HepG2 (cell line): ENCODE data around the gene HMCN1. TPM values are rescaled to one million over a fixed set of nuclear protein-coding genes. Genes with fewer than 3 reads are reported as not detected.

Experiments
- ATAC-seq: fragments of 200-7000 bp; cut with Tn5 transposase; 3 replicates; pipeline ENCODE4 v1.9.1; 2020; ENCODE audit warnings: mild to moderate bottlenecking, moderate library complexity
- BruUV-seq: library from RNA; stranded (reverse); fragments of 400-500 nt; replicated peaks from 2 replicates; lab custom pipeline; 2021; lab: Mats Ljungman, UMichigan
- CTCF ChIA-PET: fragments of 300-600 bp; formaldehyde crosslinking; extraction: SDS; loops from one replicate; lab custom pipeline; 2021; ENCODE audit warnings: low total read pairs, inconsistent platforms, low intra/inter-chr PET ratio; lab: Yijun Ruan, JAX
- POLR2A ChIA-PET: fragments of 350-600 bp; sonication (Branson Sonifier 250); formaldehyde crosslinking; loops from one replicate; lab custom pipeline; 2020; ENCODE audit warnings: antibody characterized with exemption, inconsistent platforms; lab: Yijun Ruan, JAX
- DNase-seq: peaks from one replicate; pipeline ENCODE4 v3.0.0-alpha.2; 2015; ENCODE audit warnings: low spot score
- FAIRE-seq: peaks from 3 replicates; lab custom pipeline; 2011; peaks lifted over from hg19 to GRCh38; lab: Jason Lieb, UNC
- H2AFZ ChIP-seq: one replicate; pipeline ENCODE4 v1.6.1; 2011; ENCODE audit warnings: low read length, inconsistent platforms
- H3K27ac ChIP-seq: fragments of 300-600 bp; 3 replicates; pipeline ENCODE4 v1.8.0; 2011; ENCODE audit warnings: mixed run types, mild to moderate bottlenecking, mixed read lengths, low read length, inconsistent platforms; ENCODE audit not compliant: insufficient read depth; ENCODE audit errors: extremely low read length
- H3K27me3 ChIP-seq, 2 experiments: fragments of 200-600 bp in 1 of 2; 2 replicates in 1 of 2; 3 replicates in 1 of 2; pipeline versions ENCODE4 v1.6.0 to v1.8.0; 2011; ENCODE audit warnings: low read length in 2 of 2, mild to moderate bottlenecking in 2 of 2, moderate library complexity in 2 of 2, inconsistent platforms in 1 of 2; ENCODE audit not compliant: insufficient read depth in 2 of 2, control insufficient read depth in 1 of 2
- H3K36me3 ChIP-seq, 2 experiments: fragments of 200-600 bp in 1 of 2; replicated peaks in 1 of 2; 2 replicates in 1 of 2; 3 replicates in 1 of 2; pipeline versions ENCODE4 v1.5.1 to v1.8.0; 2011; ENCODE audit warnings: low read length in 2 of 2, inconsistent platforms in 1 of 2; ENCODE audit not compliant: insufficient read depth in 2 of 2, control insufficient read depth in 1 of 2
- H3K4me1 ChIP-seq: 2 replicates; pipeline ENCODE4 v1.5.1; 2012; ENCODE audit warnings: low read length, inconsistent platforms; ENCODE audit not compliant: insufficient read depth
- H3K4me2 ChIP-seq: 2 replicates; pipeline ENCODE4 v1.6.0; 2011; ENCODE audit warnings: low read depth, low read length, inconsistent platforms
- H3K4me3 ChIP-seq, 3 experiments: fragments of 200-600 bp in 1 of 3; sonication (generic), shearing (Covaris generic) in 1 of 3; replicated peaks in 1 of 3; 2 replicates each; pipeline ENCODE4 v1.5.1; 2011 to 2016; ENCODE audit warnings: low read length in 3 of 3, inconsistent platforms in 2 of 3, low read depth in 2 of 3, mild to moderate bottlenecking in 2 of 3, control low read depth in 1 of 3, mixed read lengths in 1 of 3; ENCODE audit not compliant: insufficient read depth in 1 of 3
- H3K79me2 ChIP-seq: one replicate; pipeline ENCODE4 v1.6.1; 2011; ENCODE audit warnings: low read length, inconsistent platforms; ENCODE audit not compliant: insufficient read depth
- H3K9ac ChIP-seq: 2 replicates; pipeline ENCODE4 v1.6.0; 2011; ENCODE audit warnings: mild to moderate bottlenecking, low read depth, low read length, inconsistent platforms; ENCODE audit not compliant: insufficient read depth
- H3K9me3 ChIP-seq: 2 replicates; pipeline ENCODE4 v1.5.1; 2012; ENCODE audit warnings: mild to moderate bottlenecking, low read length
- H4K20me1 ChIP-seq: 2 replicates; pipeline ENCODE4 v1.6.0; 2011; ENCODE audit warnings: inconsistent platforms, mild to moderate bottlenecking, low read length, moderate library complexity; ENCODE audit not compliant: insufficient read depth
- HHEX ChIP-seq: IDR thresholded peaks from 2 replicates; pipeline ENCODE4 v1.6.1; 2016; ENCODE audit warnings: control low read depth
- MAFF ChIP-seq: IDR thresholded peaks from 2 replicates; pipeline ENCODE4 v1.6.1; 2011; ENCODE audit warnings: low read depth, low read length, improper control_type of control experiment
- MTA1 ChIP-seq: sonication (generic); formaldehyde crosslinking; IDR thresholded peaks from 2 replicates; pipeline ENCODE4 v1.4.0; 2020; ENCODE audit warnings: missing genetic modification reagents, mild to moderate bottlenecking, borderline replicate concordance
- MYC ChIP-seq: sonication (generic); formaldehyde crosslinking; IDR thresholded peaks from 2 replicates; pipeline ENCODE4 v1.9.0; 2021; ENCODE audit warnings: missing genetic modification reagents, borderline replicate concordance
- NFIC ChIP-seq: IDR thresholded peaks from 2 replicates; pipeline ENCODE4 v1.6.1; 2012; ENCODE audit warnings: mild to moderate bottlenecking, low read length, inconsistent platforms
- NFYC ChIP-seq: IDR thresholded peaks from 2 replicates; pipeline ENCODE4 v1.6.1; 2016; ENCODE audit warnings: missing genetic modification reagents, missing compliant biosample characterization
- TSC22D2 ChIP-seq: sonication (generic); formaldehyde crosslinking; IDR thresholded peaks from 2 replicates; pipeline ENCODE4 v1.5.1; 2020; ENCODE audit warnings: missing genetic modification reagents, mild to moderate bottlenecking, borderline replicate concordance
- ZNF570 ChIP-seq: sonication (generic); formaldehyde crosslinking; IDR thresholded peaks from 2 replicates; pipeline ENCODE4 v1.4.0; 2020; ENCODE audit warnings: mild to moderate bottlenecking, missing genetic modification reagents, borderline replicate concordance
- ZNF788 ChIP-seq: sonication (generic); formaldehyde crosslinking; IDR thresholded peaks from 2 replicates; pipeline ENCODE4 v1.5.0; 2020; ENCODE audit warnings: mild to moderate bottlenecking, missing genetic modification reagents, borderline replicate concordance
- ZSCAN31 ChIP-seq: sonication (generic); formaldehyde crosslinking; IDR thresholded peaks from 2 replicates; pipeline ENCODE4 v1.5.0; 2020; ENCODE audit warnings: low read depth, mild to moderate bottlenecking, missing genetic modification reagents
- ZZZ3 ChIP-seq: sonication (generic); formaldehyde crosslinking; IDR thresholded peaks from 2 replicates; pipeline ENCODE4 v1.4.0; 2020; ENCODE audit warnings: missing genetic modification reagents, mild to moderate bottlenecking, borderline replicate concordance
- WGBS: methylation state at CpG from one replicate; pipeline ENCODE4 v1.1.6; 2017; ENCODE audit warnings: low lambda C conversion rate; 5-methylcytosine and 5-hydroxymethylcytosine counted together
- in situ Hi-C: cut with HindIII; loops from 2 replicates; pipeline ENCODE4 v1.10.0; 2017; ENCODE audit warnings: low pct_unique_long_range_greater_than_20kb; ENCODE audit not compliant: extremely low pct_ligation_motif_present
- intact Hi-C: fragments of 100-400 bp; cut with micrococcal nuclease; formaldehyde crosslinking; loops from one replicate; pipeline ENCODE4 v1.10.0; 2022; ENCODE audit not compliant: unreplicated experiment
- polyA plus RNA-seq, 8 experiments: library from polyadenylated mRNA; depleted of rRNA in 3 of 8; stranded (reverse) in 7 of 8; unstranded in 1 of 8; fragments of >200 nt; fragmentation: Illumina TruSeq in 4 of 8; extraction: Trizol in 4 of 8; gene quantifications; 2 replicates each; pipeline versions ENCODE4 v1.2.1 to v1.2.3, GENCODE V29; 2011 to 2016; ENCODE audit warnings: low read depth in 4 of 8, missing spikeins in 1 of 8, mixed read lengths in 1 of 8; ENCODE audit not compliant: insufficient read depth in 1 of 8
- total RNA-seq, 5 experiments: library from RNA; depleted of rRNA; stranded (reverse); fragments of >200 nt; fragmentation: Illumina TruSeq; extraction: Trizol; gene quantifications; 2 replicates each; pipeline ENCODE4 v1.2.3, GENCODE V29; 2016; ENCODE audit warnings: low read depth in 1 of 5
- TF ChIP-seq, protein P1 (sequence below): sonication (generic); formaldehyde crosslinking; conservative IDR thresholded peaks from 2 replicates; pipeline ENCODE4 v1.4.0; 2020; ENCODE audit warnings: missing genetic modification reagents
- TF ChIP-seq, protein P2 (sequence below): IDR thresholded peaks from 2 replicates; pipeline ENCODE4 v1.6.1; 2016; ENCODE audit warnings: low read depth
- TF ChIP-seq, protein P3 (sequence below): sonication (generic); formaldehyde crosslinking; IDR thresholded peaks from 2 replicates; pipeline ENCODE4 v1.8.0; 2022; ENCODE audit warnings: mild to moderate bottlenecking, missing genetic modification reagents, moderate library complexity

The HMCN1 gene
- total and polyA plus RNA-seq, 2 of the 13 experiments (the other 11 are each of a cell fraction or from before 2014, with no cell fraction given), result 0.03 TPM; not detected in 1

DNA sequence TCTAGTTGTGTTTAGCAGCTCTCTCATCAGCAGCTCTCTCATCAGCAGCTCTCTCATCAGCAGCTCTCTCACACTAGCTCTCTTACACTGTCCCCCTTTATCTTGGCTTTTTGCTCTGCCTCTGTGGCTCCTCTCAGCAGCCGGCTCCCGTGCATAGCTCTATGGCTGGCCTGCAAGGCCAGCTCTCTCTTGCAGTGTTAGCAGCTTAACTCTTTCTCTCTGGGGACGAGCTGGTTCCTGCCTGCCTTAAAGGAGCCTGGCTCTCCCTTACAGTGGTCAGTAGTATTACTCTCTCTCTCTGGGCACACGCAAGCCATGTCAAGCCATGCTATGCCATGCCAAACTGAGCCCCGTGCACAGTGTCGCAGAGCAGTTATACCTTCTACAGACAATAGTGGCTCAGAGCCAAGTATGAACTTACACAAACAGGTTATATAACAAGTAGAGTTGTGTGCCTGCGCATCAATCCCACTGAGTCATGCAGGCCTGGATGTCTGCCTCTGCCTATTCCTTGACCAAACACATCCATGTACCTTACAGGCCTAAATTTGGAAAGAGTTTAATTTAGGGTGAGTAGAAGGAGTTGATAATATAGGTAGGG lies 345.0 kb downstream of the HMCN1 start:
- Histone ChIP-seq H3K4me1 (no peaks in the 10 kb centered on the region), H3K79me2 (no peaks in the 10 kb centered on the region), H3K4me2 (no peak overlapping the region), H3K27ac (no peak overlapping the region), H3K9ac (no peak overlapping the region), H3K4me3 (no peak overlapping the region), H2AFZ (no peak overlapping the region), H4K20me1 (no peaks in the 10 kb centered on the region), H3K9me3 (no peaks in the 10 kb centered on the region), H3K27me3 (no peaks in the 10 kb centered on the region), H3K36me3 (no peaks in the 10 kb centered on the region)
- ChIA-PET POLR2A (no interaction called here), CTCF (no interaction called here)
- in situ Hi-C loops, result no loop called here
- TF ChIP-seq TSC22D2 (no peak), MAFF (no peak), ZSCAN31 (CRISPR knock-in tag) (peak; percentile 75; the same call in 1 of the 2 replicates)
- 5% methylated on average over 7 of the region's 7 CpGs for WGBS
- DNase-seq (peak; percentile 1), FAIRE-seq (no peak), ATAC-seq (no peak)
- no TSS peak for BruUV-seq
- intact Hi-C loops, result no loop called here

DNA sequence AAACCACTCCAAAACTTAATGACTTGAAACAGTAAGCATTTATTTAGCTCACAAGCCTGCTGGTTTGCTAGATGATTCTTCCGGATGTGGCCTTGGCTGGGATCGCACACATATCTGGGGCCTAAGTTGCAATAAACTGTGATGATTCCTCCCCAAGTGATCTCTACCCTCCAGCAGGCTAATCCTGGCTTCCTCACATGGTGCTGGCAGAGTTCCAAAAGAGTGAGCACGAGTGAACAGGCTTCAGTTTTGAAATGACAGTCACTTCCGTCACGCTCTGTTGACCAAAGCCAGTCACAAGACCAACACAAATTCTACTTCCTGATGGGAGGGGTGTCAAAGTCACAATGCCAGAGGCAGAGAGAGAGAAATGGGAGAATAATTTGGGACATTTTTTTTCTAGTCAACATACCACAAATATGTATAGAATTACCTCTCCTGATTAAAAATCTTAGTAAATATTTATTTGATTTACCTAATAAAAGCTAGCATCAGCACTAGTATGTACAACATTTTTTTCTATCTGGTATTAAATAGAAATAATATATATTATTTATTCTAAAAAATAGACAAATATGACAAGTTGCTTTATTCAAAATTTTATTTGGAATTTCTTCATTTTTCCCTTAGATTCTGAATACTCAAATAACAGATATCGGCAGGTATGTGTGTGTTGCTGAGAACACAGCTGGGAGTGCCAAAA lies 348.2 kb downstream of the HMCN1 start:
- intact Hi-C loops, result no loop called here
- no peak for FAIRE-seq
- TF ChIP-seq NFIC (peak; percentile 33; the same call in 1 of the 2 replicates), ZZZ3 (CRISPR knock-in tag) (no peak), HHEX (CRISPR knock-in tag) (no peak), MTA1 (no peak), ZNF570 (CRISPR knock-in tag) (no peak), MYC (CRISPR knock-in tag) (no peak), ZNF788 (CRISPR knock-in tag) (no peak), NFYC (0 out of 2 replicates have a peak, but pooled peaks have one; percentile 18)
- TF ChIP-seq, protein P1, sequence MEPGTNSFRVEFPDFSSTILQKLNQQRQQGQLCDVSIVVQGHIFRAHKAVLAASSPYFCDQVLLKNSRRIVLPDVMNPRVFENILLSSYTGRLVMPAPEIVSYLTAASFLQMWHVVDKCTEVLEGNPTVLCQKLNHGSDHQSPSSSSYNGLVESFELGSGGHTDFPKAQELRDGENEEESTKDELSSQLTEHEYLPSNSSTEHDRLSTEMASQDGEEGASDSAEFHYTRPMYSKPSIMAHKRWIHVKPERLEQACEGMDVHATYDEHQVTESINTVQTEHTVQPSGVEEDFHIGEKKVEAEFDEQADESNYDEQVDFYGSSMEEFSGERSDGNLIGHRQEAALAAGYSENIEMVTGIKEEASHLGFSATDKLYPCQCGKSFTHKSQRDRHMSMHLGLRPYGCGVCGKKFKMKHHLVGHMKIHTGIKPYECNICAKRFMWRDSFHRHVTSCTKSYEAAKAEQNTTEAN (CRISPR knock-in tag), result no peak
- TF ChIP-seq, protein P2, sequence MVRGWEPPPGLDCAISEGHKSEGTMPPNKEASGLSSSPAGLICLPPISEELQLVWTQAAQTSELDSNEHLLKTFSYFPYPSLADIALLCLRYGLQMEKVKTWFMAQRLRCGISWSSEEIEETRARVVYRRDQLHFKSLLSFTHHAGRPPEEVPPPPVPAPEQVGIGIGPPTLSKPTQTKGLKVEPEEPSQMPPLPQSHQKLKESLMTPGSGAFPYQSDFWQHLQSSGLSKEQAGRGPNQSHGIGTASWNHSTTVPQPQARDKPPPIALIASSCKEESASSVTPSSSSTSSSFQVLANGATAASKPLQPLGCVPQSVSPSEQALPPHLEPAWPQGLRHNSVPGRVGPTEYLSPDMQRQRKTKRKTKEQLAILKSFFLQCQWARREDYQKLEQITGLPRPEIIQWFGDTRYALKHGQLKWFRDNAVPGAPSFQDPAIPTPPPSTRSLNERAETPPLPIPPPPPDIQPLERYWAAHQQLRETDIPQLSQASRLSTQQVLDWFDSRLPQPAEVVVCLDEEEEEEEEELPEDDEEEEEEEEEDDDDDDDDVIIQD, result peak; percentile 58; the same call in 1 of the 2 replicates
- TF ChIP-seq, protein P3, sequence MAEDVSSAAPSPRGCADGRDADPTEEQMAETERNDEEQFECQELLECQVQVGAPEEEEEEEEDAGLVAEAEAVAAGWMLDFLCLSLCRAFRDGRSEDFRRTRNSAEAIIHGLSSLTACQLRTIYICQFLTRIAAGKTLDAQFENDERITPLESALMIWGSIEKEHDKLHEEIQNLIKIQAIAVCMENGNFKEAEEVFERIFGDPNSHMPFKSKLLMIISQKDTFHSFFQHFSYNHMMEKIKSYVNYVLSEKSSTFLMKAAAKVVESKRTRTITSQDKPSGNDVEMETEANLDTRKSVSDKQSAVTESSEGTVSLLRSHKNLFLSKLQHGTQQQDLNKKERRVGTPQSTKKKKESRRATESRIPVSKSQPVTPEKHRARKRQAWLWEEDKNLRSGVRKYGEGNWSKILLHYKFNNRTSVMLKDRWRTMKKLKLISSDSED, result no peak

More for the DNA sequence above, 348.2 kb downstream of the HMCN1 start:
- Histone ChIP-seq H3K4me3 (no peak overlapping the region), H3K4me1 (no peaks in the 10 kb centered on the region), H4K20me1 (no peaks in the 10 kb centered on the region), H3K4me2 (no peak overlapping the region), H3K36me3 (no peaks in the 10 kb centered on the region), H3K79me2 (no peaks in the 10 kb centered on the region), H3K9ac (no peak overlapping the region), H3K27me3 (no peaks in the 10 kb centered on the region), H2AFZ (peak overlapping the region; percentile 27), H3K9me3 (no peaks in the 10 kb centered on the region), H3K27ac (no peak overlapping the region)
- ATAC-seq, result peak; percentile 55
- no TSS peak for BruUV-seq
- DNase-seq, result peak; percentile 73
- in situ Hi-C loops, result no loop called here
- ChIA-PET CTCF (no interaction called here), POLR2A (no interaction called here)
- WGBS, result 8% methylated on average over 4 of the region's 6 CpGs
